Measurements from ENCODE around the gene KRT37. TPM values are rescaled to one million over a fixed set of nuclear protein-coding genes. Genes with fewer than 3 reads are reported as not detected.
A peak's percentile ranks its signal among the peaks of the same experiment; 100 is the strongest.

The KRT37 gene
- total and polyA plus RNA-seq, 7 donors: not detected

DNA sequence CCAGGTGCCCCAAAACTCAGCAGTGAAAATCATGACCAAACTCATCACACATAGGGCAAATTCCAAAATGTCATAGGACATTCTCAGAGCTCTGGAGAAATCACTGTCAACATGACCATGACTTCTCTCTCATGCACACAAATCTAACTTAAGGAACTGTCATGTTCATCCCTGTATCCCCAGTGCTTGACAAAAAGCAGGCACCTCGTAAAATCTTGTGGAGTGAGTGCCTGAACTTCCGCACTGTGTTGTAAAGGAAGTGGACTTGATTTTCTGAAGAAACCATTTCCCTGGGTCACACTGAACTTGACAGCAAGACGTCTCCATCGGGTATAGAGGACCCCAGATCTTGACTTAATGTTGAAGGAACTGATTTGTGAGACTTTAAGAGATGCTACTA lies 2.8 kb downstream of the KRT37 start:
- H3K36me3 ChIP-seq (ENCODE audit: insufficient read depth in 1 of 2, low read depth in 1 of 2): no peaks in the 10 kb centered on the region
- whole genome bisulfite sequencing, 3 donors: 79 to 85% (median 84%) methylated on average over 4 of the region's 4 CpGs
- peaks cover 0 to 2% (median 0%) of the 10 kb centered on the region in 3 donors for H3K27me3 ChIP-seq (ENCODE audit: insufficient read depth in 3 of 3, low read length in 2 of 3)
- H3K27ac ChIP-seq: no peak overlapping the region
- DNase-seq: no peak
- no peaks in the 10 kb centered on the region for H3K9me3 ChIP-seq
- H3K4me1 ChIP-seq: no peaks in the 10 kb centered on the region
- intact Hi-C loops (cut with DNase I): no loop called here
- no peak for ATAC-seq
- no peak for TF ChIP-seq CTCF (IDR thresholded peaks at IDR 0.05)
- no peak overlapping the region for H3K4me3 ChIP-seq

DNA sequence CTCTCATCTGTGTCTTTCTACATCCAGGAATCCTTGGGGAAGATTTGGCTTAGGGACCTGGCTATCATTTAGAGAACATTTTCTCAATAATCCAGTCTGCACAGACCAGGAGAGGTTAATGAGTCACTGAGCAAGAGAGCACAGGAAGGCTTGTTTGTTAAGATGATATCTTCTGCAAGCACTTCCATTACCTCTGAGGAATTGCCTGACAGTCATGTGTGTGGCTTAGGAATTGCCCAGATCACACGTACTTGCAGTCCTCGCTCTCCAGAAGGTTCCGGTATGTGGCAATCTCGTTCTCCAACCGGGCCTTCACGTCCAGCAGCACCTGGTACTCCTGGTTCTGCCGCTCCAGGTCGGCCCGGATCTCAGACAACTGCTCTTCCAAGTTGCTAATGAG lies 3.3 kb downstream of the KRT37 start:
- no peaks in the 10 kb centered on the region for H3K9me3 ChIP-seq
- no peak for TF ChIP-seq CTCF (IDR thresholded peaks at IDR 0.05)
- H3K4me1 ChIP-seq: peaks cover 5% of the 10 kb centered on the region
- 74 to 81% (median 74%) methylated on average over 9 of the region's 9 CpGs for WGBS, 3 donors
- H3K4me3 ChIP-seq: no peak overlapping the region
- no peak for DNase-seq
- no peak overlapping the region for H3K27ac ChIP-seq
- H3K36me3 ChIP-seq (ENCODE audit: insufficient read depth in 1 of 2, low read depth in 1 of 2): no peaks in the 10 kb centered on the region
- peaks cover 0 to 2% (median 0%) of the 10 kb centered on the region in 3 donors for H3K27me3 ChIP-seq (ENCODE audit: insufficient read depth in 3 of 3, low read length in 2 of 3)
- peak in 1 of 4 donors; percentile 63 for ATAC-seq
- intact Hi-C loops (cut with DNase I): no loop called here

DNA sequence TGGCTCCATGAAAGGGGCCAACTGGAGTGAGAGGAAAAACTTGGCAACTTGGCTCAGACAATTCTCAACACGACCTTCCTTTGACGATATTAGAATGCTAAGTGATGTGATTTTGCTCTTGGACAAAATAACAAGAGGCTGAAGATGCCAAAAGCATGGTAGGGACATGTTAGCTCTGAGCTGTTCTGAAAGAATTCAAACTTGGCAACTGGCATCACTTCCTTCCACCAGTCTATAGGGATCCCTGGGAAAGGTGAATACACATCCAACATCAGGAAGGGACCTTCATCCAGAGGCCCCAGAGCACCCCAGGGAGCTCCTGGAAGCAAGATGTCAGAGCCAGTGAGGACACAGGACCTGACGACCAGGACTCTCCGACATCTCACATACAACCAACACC lies 4.3 kb downstream of the KRT37 start:
- intact Hi-C loops (cut with DNase I): no loop called here

GRCh38 chr17:41419716-41420115 lies 4.7 kb downstream of the KRT37 start:
- ATAC-seq (peak in 3 of 4 donors; percentile 62 to 78 (median 70)), DNase-seq (no peak)
- Histone ChIP-seq H3K4me1 (peaks cover 5% of the 10 kb centered on the region), H3K27ac (no peak overlapping the region), H3K9me3 (no peaks in the 10 kb centered on the region), H3K4me3 (no peak overlapping the region), H3K36me3 (ENCODE audit: insufficient read depth in 1 of 2, low read depth in 1 of 2) (no peaks in the 10 kb centered on the region), H3K27me3 (ENCODE audit: insufficient read depth in 3 of 3, low read length in 2 of 3) (peaks cover 0 to 2% (median 0%) of the 10 kb centered on the region in 3 donors)
- no peak for TF ChIP-seq CTCF (IDR thresholded peaks at IDR 0.05)
- 37 to 70% (median 43%) methylated on average over 4 of the region's 4 CpGs for WGBS, 3 donors
- intact Hi-C loops (cut with DNase I): loop anchor here in 1 of 2 donors (10.0 kb wide), 1 partner anchor 225 kb away; no protein-coding TSS in a partner anchor

More for the DNA sequence above, 4.3 kb downstream of the KRT37 start:
- Histone ChIP-seq H3K4me1 (peaks cover 5% of the 10 kb centered on the region), H3K27ac (no peak overlapping the region), H3K36me3 (ENCODE audit: insufficient read depth in 1 of 2, low read depth in 1 of 2) (no peaks in the 10 kb centered on the region), H3K27me3 (ENCODE audit: insufficient read depth in 3 of 3, low read length in 2 of 3) (peaks cover 0 to 2% (median 0%) of the 10 kb centered on the region in 3 donors), H3K4me3 (no peak overlapping the region), H3K9me3 (no peaks in the 10 kb centered on the region)
- DNase-seq: no peak
- no peak for ATAC-seq
- TF ChIP-seq CTCF (IDR thresholded peaks at IDR 0.05): no peak
- WGBS, 3 donors: 42 to 54% (median 50%) methylated on average over 4 of the region's 4 CpGs

Data from psoas muscle (tissue), 8 donors.